ENCODE measurements around the gene ALK. TPM values are rescaled to one million over a fixed set of nuclear protein-coding genes. Genes with fewer than 3 reads are reported as not detected.

The ALK gene
- total and polyA plus RNA-seq, 2 donors (not counting 1 experiment from before 2014, with no cell fraction given) = not detected

DNA sequence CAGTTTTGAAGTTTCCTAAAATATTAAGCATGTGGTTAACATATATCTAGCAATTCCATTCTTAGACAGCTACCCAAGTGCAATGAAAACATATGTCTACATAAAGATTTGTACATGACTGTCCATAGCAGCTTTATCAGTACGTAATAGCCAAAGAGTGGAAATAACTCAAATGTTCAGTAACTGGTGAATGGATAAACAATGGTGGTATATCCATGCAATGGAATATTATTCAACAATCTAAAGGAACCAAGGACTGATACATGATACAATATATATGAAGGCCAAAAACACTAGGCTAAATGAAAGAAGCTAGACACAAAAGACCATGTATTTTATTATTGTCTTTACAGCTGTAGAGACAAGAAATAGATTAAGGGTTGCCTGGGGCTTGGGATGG, 361.4 kb downstream of the ALK start:
- Histone ChIP-seq H4K20me1 (ENCODE audit: control insufficient read depth, insufficient read depth, low read length, poor library complexity, severe bottlenecking) (no peaks in the 10 kb centered on the region), H3K4me3 (ENCODE audit: control extremely low read depth in 1 of 5, extremely low read depth in 1 of 5, insufficient read depth in 1 of 5, low read depth in 2 of 5, low read length in 4 of 5) (no peak overlapping the region), H3K79me2 (ENCODE audit: control insufficient read depth, insufficient read depth, low read length) (no peaks in the 10 kb centered on the region), H3K36me3 (replicated peaks in 1 of 2; ENCODE audit: control extremely low read depth in 1 of 2, control insufficient read depth in 1 of 2, extremely low read depth in 1 of 2, insufficient read depth in 2 of 2, low read length in 1 of 2) (no peaks in the 10 kb centered on the region), H3K9ac (ENCODE audit: low read length) (no peak overlapping the region), H3K9me3 (ENCODE audit: control extremely low read depth in 1 of 3, control insufficient read depth in 2 of 3, insufficient read depth in 1 of 3, low read length in 2 of 3) (no peaks in the 10 kb centered on the region), H3K27me3 (replicated peaks in 1 of 4; ENCODE audit: control extremely low read depth in 1 of 4, control insufficient read depth in 3 of 4, insufficient read depth in 4 of 4, low read length in 3 of 4) (peaks cover 0 to 4% (median 0%) of the 10 kb centered on the region in 4 experiments), H3K4me2 (replicated peaks; ENCODE audit: low read depth, low read length, poor library complexity, severe bottlenecking) (no peak overlapping the region), H3K27ac (ENCODE audit: low read length in 2 of 2) (no peak overlapping the region), H2AFZ (ENCODE audit: insufficient read depth, low read depth, low read length, poor library complexity, severe bottlenecking) (no peak overlapping the region), H3K4me1 (ENCODE audit: control insufficient read depth in 2 of 2, insufficient read depth in 2 of 2, low read length in 2 of 2) (no peaks in the 10 kb centered on the region)
- peaks cover 4% of the 10 kb centered on the region for H3K27me3 Mint-ChIP-seq
- DNase-seq = no peak
- ATAC-seq (ENCODE audit: low read depth) = no peak
- ChIA-PET CTCF (no interaction called here), POLR2A (no interaction called here)
- H3K9me3 Mint-ChIP-seq (ENCODE audit: insufficient read depth) = no peaks in the 10 kb centered on the region
- H3K4me1 Mint-ChIP-seq = no peaks in the 10 kb centered on the region
- TF ChIP-seq EZH2 (IDR thresholded peaks at IDR 0.05; ENCODE audit: borderline replicate concordance, insufficient read depth, low read depth, low read length, poor library complexity, severe bottlenecking) (no peak), CTCF (IDR thresholded peaks at IDR 0.05) (no peak)
- no peak overlapping the region for H3K4me3 Mint-ChIP-seq
- no CpG with 5 or more reads among the region's 1 CpG for WGBS (ENCODE audit: insufficient coverage)
- no peak overlapping the region for H3K27ac Mint-ChIP-seq
- intact Hi-C loops (cut with micrococcal nuclease) = no loop called here

DNA sequence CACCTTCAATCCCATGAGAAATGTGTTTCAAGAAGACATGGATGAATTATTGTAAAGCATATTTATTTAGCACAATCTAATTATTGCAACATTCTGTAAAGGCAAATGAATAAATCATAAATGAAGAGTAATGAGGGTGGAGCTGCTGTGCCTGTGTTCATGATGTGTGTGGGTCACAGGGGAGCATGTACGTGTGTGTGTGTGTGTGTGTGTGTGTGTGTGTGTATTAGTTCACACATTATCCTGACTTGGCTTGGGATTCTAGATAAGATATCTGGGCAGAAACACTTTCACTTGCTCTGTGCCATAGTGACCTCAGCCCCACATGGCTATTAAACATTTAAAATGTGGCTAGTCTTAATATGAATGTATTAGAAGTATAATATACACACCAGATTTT, 361.8 kb downstream of the ALK start:
- WGBS (ENCODE audit: insufficient coverage) = 100% methylated on average over 1 of the region's 1 CpG
- CTCF ChIA-PET = no interaction called here

More for the DNA sequence above, 361.8 kb downstream of the ALK start:
- TF ChIP-seq EZH2 (IDR thresholded peaks at IDR 0.05; ENCODE audit: borderline replicate concordance, insufficient read depth, low read depth, low read length, poor library complexity, severe bottlenecking) (no peak), CTCF (IDR thresholded peaks at IDR 0.05) (no peak)
- ATAC-seq (ENCODE audit: low read depth) = no peak
- H3K4me1 ChIP-seq (ENCODE audit: control insufficient read depth in 2 of 2, insufficient read depth in 2 of 2, low read length in 2 of 2) = no peaks in the 10 kb centered on the region
- no peak overlapping the region for H2AFZ ChIP-seq (ENCODE audit: insufficient read depth, low read depth, low read length, poor library complexity, severe bottlenecking)
- no peak for DNase-seq
- H3K4me3 ChIP-seq (ENCODE audit: control extremely low read depth in 1 of 5, extremely low read depth in 1 of 5, insufficient read depth in 1 of 5, low read depth in 2 of 5, low read length in 4 of 5) = no peak overlapping the region
- Mint-ChIP-seq H3K9me3 (ENCODE audit: insufficient read depth) (no peaks in the 10 kb centered on the region), H3K27ac (no peak overlapping the region), H3K27me3 (peaks cover 4% of the 10 kb centered on the region), H3K4me1 (no peaks in the 10 kb centered on the region), H3K4me3 (no peak overlapping the region)
- no peak overlapping the region for H3K27ac ChIP-seq (ENCODE audit: low read length in 2 of 2)
- no peaks in the 10 kb centered on the region for H3K36me3 ChIP-seq (replicated peaks in 1 of 2; ENCODE audit: control extremely low read depth in 1 of 2, control insufficient read depth in 1 of 2, extremely low read depth in 1 of 2, insufficient read depth in 2 of 2, low read length in 1 of 2)
- intact Hi-C loops (cut with micrococcal nuclease) = no loop called here
- H3K9me3 ChIP-seq (ENCODE audit: control extremely low read depth in 1 of 3, control insufficient read depth in 2 of 3, insufficient read depth in 1 of 3, low read length in 2 of 3) = no peaks in the 10 kb centered on the region
- no peaks in the 10 kb centered on the region for H3K79me2 ChIP-seq (ENCODE audit: control insufficient read depth, insufficient read depth, low read length)
- H3K4me2 ChIP-seq (replicated peaks; ENCODE audit: low read depth, low read length, poor library complexity, severe bottlenecking) = no peak overlapping the region
- POLR2A ChIA-PET = no interaction called here
- no peak overlapping the region for H3K9ac ChIP-seq (ENCODE audit: low read length)
- no peaks in the 10 kb centered on the region for H4K20me1 ChIP-seq (ENCODE audit: control insufficient read depth, insufficient read depth, low read length, poor library complexity, severe bottlenecking)
- peaks cover 0 to 4% (median 0%) of the 10 kb centered on the region in 4 experiments for H3K27me3 ChIP-seq (replicated peaks in 1 of 4; ENCODE audit: control extremely low read depth in 1 of 4, control insufficient read depth in 3 of 4, insufficient read depth in 4 of 4, low read length in 3 of 4)
